Stimulated activated CD4-positive, alpha-beta T cell treated with anti-CD3 and anti-CD28 coated beads, Interleukin-12 subunit alpha, Interleukin-12 subunit beta, amount 100 ng/mL, for 4 hours (primary cell): ENCODE results near the gene TSPY10.
"Not testable (repeated sequence)": the region's sequence is repeated elsewhere in the genome, so short reads cannot be mapped to it uniquely, and the experiment has no call there.

ENCODE experiments used
- DNase-seq: peaks from one replicate; pipeline ENCODE4 v3.0.0-alpha.2; 2020

The TSPY10 gene, protein sequence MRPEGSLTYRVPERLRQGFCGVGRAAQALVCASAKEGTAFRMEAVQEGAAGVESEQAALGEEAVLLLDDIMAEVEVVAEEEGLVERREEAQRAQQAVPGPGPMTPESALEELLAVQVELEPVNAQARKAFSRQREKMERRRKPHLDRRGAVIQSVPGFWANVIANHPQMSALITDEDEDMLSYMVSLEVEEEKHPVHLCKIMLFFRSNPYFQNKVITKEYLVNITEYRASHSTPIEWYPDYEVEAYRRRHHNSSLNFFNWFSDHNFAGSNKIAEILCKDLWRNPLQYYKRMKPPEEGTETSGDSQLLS

DNA sequence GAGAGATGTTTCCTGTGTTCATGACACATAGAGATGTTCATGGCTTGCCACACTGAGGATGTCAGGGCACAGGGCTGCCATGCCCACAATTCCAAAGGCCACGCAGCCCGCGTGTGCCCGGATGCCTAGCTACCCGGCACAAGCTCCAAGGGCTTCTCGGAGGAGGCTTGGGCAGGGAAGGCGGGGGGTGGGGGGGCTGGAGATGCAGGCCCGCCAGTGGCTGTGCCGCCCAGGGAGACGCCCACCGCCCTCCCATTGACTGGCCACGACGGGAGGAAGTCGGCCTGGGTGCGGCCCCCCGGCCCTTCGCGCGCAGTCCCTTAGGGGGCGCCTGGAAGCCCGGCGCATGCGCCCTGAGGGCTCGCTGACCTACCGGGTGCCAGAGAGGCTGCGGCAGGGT is at the start of gene TSPY10:
TSPY10 (plus strand) TSS at position 301 of the 400 bp plus-strand sequence; CDS start at position 347, 46 bp downstream.
- not testable (repeated sequence) for DNase-seq

DNA sequence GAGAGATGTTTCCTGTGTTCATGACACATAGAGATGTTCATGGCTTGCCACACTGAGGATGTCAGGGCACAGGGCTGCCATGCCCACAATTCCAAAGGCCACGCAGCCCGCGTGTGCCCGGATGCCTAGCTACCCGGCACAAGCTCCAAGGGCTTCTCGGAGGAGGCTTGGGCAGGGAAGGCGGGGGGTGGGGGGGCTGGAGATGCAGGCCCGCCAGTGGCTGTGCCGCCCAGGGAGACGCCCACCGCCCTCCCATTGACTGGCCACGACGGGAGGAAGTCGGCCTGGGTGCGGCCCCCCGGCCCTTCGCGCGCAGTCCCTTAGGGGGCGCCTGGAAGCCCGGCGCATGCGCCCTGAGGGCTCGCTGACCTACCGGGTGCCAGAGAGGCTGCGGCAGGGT is 40.7 kb upstream of the TSPY10 start, which contains the start of gene TSPY9:
TSPY9 (plus strand) TSS at position 301 of the 400 bp plus-strand sequence; CDS start at position 347, 46 bp downstream.
- DNase-seq: not testable (repeated sequence)

DNA sequence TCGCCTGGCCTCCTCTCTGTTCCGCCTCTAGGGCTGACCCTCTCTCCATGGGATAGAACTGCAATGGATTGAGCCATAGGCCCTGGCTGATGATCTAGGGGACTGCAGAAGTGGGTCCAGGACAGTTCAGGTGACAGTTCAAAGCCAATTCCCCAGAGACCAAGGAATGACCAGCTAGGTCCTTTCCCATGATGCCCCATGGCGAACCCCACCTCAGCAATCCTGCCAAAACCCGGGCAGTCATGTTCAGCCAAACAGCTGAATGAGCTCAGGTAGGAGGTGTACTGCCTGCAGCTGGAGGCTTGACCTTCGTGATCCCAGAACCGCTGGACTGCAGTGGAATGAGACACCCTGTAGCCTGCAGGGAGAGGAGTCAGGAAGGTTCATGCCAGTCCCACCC is 23.3 kb upstream of the TSPY10 start:
- not testable (repeated sequence) for DNase-seq

DNA sequence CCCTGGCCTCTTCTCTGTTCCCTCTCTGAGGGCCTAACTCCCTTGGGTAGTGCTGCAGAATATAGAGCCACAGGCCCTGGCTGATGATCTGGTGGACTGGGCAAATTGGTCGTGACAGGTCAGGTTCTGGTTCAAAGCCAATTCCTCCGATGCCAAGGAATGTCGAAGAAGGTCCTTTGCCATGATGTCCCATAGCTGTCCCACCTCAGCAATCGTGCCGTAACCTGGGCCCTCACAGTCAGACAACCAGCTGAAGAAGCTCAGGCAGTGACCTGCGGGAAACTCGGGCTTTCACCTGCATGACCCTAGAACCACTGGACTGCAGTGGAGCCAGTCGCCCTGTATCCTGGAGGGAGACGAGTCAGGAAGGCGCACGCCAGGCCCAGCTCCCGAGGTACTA is 11.4 kb upstream of the TSPY10 start:
- not testable (repeated sequence) for DNase-seq
